Measurements from ENCODE around the gene CLHC1.

DNA sequence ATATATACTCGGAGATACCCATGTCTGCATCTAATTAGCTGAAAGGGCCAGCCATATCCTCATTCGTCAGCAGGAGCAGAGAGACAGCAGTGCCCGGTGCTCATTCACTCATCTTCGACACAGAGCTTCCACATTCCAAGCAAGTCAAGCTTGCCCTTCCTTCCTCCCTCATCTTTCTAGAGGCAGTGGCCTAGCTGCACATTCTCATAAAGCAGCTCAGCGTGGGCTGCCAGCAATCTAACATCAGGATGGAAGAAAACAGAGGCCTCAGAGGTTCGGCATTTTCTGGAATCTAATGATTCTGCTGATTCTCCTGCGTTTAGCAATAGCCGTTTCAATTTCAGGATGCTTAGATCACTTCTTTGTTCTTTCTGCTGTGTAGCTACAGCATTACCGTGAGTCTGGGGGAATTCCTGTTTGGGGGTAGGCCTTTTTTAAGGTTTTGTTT, 68.8 kb downstream of the CLHC1 start:
- TF ChIP-seq, protein P1, sequence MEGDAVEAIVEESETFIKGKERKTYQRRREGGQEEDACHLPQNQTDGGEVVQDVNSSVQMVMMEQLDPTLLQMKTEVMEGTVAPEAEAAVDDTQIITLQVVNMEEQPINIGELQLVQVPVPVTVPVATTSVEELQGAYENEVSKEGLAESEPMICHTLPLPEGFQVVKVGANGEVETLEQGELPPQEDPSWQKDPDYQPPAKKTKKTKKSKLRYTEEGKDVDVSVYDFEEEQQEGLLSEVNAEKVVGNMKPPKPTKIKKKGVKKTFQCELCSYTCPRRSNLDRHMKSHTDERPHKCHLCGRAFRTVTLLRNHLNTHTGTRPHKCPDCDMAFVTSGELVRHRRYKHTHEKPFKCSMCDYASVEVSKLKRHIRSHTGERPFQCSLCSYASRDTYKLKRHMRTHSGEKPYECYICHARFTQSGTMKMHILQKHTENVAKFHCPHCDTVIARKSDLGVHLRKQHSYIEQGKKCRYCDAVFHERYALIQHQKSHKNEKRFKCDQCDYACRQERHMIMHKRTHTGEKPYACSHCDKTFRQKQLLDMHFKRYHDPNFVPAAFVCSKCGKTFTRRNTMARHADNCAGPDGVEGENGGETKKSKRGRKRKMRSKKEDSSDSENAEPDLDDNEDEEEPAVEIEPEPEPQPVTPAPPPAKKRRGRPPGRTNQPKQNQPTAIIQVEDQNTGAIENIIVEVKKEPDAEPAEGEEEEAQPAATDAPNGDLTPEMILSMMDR (IDR thresholded peaks at IDR 0.05), result no peak
- TF ChIP-seq POLR2A (IDR thresholded peaks at IDR 0.05), result no peak
